ENCODE measurements around the gene ARL13B.

ARL13B gene

DNA sequence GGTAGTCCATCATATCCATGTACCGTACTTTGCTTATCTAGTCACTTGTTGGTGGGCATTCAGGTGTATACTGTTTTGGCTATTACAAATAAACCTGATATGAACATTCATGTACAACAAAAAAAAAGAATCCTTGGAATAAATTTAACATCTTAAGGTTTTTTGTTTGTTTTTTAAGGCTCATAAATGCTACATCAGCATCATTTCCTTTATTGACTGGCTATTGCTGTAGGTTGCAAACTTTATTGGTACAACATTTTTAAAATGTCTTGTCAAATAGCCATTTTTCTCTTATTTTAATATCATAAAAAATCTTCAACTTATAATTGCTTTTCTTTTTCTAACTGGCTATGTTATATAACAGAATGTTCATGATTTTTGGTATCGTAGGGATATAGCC is 66.6 kb downstream of the ARL13B start:
- TF ChIP-seq, protein P1, sequence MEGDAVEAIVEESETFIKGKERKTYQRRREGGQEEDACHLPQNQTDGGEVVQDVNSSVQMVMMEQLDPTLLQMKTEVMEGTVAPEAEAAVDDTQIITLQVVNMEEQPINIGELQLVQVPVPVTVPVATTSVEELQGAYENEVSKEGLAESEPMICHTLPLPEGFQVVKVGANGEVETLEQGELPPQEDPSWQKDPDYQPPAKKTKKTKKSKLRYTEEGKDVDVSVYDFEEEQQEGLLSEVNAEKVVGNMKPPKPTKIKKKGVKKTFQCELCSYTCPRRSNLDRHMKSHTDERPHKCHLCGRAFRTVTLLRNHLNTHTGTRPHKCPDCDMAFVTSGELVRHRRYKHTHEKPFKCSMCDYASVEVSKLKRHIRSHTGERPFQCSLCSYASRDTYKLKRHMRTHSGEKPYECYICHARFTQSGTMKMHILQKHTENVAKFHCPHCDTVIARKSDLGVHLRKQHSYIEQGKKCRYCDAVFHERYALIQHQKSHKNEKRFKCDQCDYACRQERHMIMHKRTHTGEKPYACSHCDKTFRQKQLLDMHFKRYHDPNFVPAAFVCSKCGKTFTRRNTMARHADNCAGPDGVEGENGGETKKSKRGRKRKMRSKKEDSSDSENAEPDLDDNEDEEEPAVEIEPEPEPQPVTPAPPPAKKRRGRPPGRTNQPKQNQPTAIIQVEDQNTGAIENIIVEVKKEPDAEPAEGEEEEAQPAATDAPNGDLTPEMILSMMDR (IDR thresholded peaks at IDR 0.05), result no peak
- Histone ChIP-seq H3K4me3 (ENCODE audit: low read depth in 1 of 2, low read length in 1 of 2) (no peak overlapping the region), H3K36me3 (no peaks in the 10 kb centered on the region), H3K9me3 (no peaks in the 10 kb centered on the region), H3K4me1 (ENCODE audit: control insufficient read depth in 1 of 2, insufficient read depth in 1 of 2, low read depth in 1 of 2, low read length in 1 of 2) (no peaks in the 10 kb centered on the region), H3K27me3 (no peaks in the 10 kb centered on the region), H3K27ac (no peak overlapping the region)

DNA sequence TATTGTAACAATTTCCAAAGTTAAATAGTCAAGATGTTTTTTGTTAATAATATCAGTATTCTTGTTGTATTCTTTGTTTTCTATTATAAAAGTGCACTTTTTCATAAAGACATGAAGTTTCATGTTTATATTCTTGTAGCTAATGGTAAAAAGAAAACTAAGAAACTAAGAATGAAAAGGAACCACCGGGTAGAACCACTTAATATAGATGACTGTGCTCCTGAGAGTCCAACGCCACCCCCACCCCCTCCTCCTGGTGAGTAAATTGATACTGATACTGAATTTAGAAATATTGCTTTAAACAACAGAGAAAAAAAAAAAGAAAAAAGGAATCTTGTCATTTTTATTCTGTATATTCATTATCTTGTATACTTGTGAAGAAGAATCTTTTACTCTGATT is 69.3 kb downstream of the ARL13B start:
- Histone ChIP-seq H3K36me3 (no peaks in the 10 kb centered on the region), H3K27ac (no peak overlapping the region), H3K9me3 (no peaks in the 10 kb centered on the region), H3K4me1 (ENCODE audit: control insufficient read depth in 1 of 2, insufficient read depth in 1 of 2, low read depth in 1 of 2, low read length in 1 of 2) (no peaks in the 10 kb centered on the region), H3K27me3 (no peaks in the 10 kb centered on the region), H3K4me3 (ENCODE audit: low read depth in 1 of 2, low read length in 1 of 2) (no peak overlapping the region)
- TF ChIP-seq, protein P1 (IDR thresholded peaks at IDR 0.05), result no peak

DNA sequence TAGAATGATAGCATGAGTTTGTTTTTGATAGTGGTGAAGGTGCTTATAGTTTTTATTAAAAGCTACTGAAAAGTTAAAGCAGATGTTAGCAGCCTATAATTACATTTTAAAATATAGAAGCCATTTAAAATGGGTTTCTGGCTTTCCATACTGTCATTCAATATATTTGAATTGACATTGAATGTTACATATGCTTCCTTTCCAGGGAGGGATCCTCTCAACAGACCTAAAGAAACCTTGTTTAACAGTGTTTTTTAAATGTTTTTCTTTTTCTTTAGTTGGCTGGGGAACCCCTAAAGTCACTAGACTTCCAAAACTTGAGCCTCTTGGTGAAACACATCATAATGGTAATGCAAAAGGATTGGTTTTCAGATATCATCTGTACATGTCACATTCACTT is 70.6 kb downstream of the ARL13B start:
- Histone ChIP-seq H3K4me1 (ENCODE audit: control insufficient read depth in 1 of 2, insufficient read depth in 1 of 2, low read depth in 1 of 2, low read length in 1 of 2) (no peaks in the 10 kb centered on the region), H3K36me3 (no peaks in the 10 kb centered on the region), H3K27me3 (no peaks in the 10 kb centered on the region), H3K27ac (no peak overlapping the region), H3K9me3 (no peaks in the 10 kb centered on the region), H3K4me3 (ENCODE audit: low read depth in 1 of 2, low read length in 1 of 2) (no peak overlapping the region)
- TF ChIP-seq, protein P1 (IDR thresholded peaks at IDR 0.05), result no peak

DNA sequence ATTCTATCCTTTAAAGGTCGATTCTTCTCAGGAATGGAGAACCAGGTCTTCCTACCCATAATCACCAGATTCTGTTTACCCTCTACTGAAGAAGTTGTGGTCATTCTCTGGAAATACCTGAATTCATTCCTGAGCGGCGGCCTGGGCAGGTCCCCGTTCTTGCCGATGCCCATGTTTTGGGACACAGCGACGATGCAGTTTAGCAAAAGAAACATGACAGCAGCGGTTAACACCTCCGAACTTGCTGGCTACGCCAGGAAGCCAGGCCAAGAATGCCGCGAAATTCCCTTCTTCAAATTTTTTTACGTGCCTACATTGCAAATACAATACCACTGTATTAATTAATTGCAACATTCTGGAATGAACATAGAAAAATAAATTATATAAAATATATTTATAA is 81.3 kb downstream of the ARL13B start:
- Histone ChIP-seq H3K27me3 (no peaks in the 10 kb centered on the region), H3K9me3 (no peaks in the 10 kb centered on the region), H3K36me3 (no peaks in the 10 kb centered on the region), H3K4me3 (ENCODE audit: low read depth in 1 of 2, low read length in 1 of 2) (no peak overlapping the region), H3K27ac (no peak overlapping the region), H3K4me1 (ENCODE audit: control insufficient read depth in 1 of 2, insufficient read depth in 1 of 2, low read depth in 1 of 2, low read length in 1 of 2) (peaks cover 27% of the 10 kb centered on the region in 2 experiments)
- TF ChIP-seq, protein P1 (IDR thresholded peaks at IDR 0.05), result no peak

DNA sequence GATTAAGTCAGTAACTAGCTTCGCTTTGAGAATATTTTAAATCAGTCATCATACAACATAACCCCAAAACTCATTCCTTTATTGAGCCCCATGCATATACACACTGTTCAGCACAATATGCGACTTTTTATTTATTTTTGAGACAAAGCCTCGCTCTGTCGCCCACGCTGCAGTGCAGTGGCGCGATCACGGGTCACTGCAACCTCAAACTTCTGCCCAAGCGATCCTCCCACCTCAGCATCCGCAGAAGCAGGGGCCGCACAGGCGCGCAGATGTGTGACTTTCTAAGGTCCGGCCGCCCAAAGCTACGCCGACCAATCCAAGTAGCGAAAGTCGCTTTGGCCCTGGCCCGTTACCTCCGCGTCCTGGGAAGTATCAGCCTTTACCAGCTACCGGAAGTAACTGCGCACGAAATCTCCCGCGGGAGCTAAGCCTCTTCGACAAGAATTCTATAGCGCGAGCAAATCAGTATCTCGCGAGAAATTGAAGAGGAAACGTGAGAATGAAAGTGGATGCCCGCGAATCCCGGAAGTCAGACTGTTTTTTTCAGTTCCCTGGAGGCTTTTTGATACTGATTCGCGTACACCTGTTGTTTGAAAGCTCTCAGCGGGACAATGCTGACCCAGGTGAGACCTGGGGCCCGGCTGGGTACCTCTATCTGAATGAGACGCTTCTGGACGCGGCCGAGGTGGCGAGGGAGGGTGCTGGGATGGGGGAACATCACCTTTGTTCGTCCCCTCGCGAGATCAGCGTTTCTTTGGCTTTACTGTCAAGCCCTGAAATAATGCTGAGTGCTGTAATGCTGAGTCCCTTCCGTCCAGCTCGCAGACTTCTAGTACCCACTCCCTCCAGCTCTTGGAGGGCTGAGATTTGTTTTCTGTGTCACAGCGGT is 82.8 kb downstream of the ARL13B start, which contains the start of the genes DHFR2 and NSUN3:
DHFR2 (minus strand) TSS at position 404 of the 892 bp plus-strand sequence. CDS start 1,405 bp downstream, outside the sequence.
NSUN3 (plus strand) TSS at position 549 of the 892 bp plus-strand sequence; CDS start at position 615, 66 bp downstream.
- Histone ChIP-seq H3K27me3 (no peaks in the 10 kb centered on the region), H3K9me3 (no peaks in the 10 kb centered on the region), H3K4me1 (ENCODE audit: control insufficient read depth in 1 of 2, insufficient read depth in 1 of 2, low read depth in 1 of 2, low read length in 1 of 2) (peaks cover 27% of the 10 kb centered on the region in 2 experiments), H3K27ac (peak within 1 kb of the TSS; percentile 96), H3K36me3 (peaks cover 10% of the 10 kb centered on the region), H3K4me3 (ENCODE audit: low read depth in 1 of 2, low read length in 1 of 2) (peak within 1 kb of the TSS; percentile 74 to 89)
- TF ChIP-seq, protein P1 (IDR thresholded peaks at IDR 0.05), result no peak

Data from neutrophil (primary cell).